ENCODE results near the gene SCMH1.

Gene SCMH1

GRCh38 chr1:40998668-40999067 is 243.4 kb downstream of the SCMH1 start:
- no peak for DNase-seq (ENCODE audit: low read depth)

DNA sequence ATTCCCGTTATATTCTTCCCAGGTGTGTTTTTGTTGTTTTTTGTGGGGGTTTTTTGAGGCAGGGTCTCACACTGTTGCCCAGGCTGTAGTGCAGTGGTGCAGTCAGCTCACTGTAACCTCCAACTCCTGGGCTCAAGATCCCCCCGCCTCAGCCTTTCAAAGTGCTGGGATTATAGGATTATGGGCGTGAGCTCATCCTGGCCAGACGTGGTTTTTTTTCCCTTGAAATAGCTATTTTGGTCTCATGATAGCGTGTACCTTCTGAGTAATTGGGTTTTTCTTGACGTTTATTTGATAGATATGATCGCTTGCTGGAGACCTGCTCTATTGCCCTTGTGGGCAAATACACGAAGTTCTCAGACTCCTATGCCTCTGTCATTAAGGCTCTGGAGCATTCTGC is 245.0 kb downstream of the SCMH1 start:
- DNase-seq (ENCODE audit: low read depth), result no peak

- DNase-seq (ENCODE audit: low read depth), result no peak
These were observed 253.0 kb downstream of the SCMH1 start for GRCh38 chr1:40989066-40989465.

DNA sequence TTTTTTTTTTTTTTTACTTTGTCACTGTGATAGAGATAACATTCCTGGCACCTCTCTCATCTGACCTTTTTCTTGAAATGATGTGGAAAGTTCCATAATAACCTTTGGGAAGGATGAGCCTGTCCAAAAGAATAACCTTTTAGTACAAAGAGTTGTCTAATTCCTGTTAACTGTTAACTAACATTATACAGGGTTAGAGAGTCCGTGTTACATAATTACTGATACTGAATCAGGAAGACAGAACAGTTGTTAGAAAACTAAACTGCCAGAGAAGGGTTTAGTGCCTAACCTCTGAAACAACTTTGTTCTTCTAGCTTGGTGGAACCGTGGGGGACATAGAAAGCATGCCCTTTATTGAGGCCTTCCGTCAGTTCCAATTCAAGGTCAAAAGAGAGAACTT is 253.8 kb downstream of the SCMH1 start:
- no peak for DNase-seq (ENCODE audit: low read depth)

DNA sequence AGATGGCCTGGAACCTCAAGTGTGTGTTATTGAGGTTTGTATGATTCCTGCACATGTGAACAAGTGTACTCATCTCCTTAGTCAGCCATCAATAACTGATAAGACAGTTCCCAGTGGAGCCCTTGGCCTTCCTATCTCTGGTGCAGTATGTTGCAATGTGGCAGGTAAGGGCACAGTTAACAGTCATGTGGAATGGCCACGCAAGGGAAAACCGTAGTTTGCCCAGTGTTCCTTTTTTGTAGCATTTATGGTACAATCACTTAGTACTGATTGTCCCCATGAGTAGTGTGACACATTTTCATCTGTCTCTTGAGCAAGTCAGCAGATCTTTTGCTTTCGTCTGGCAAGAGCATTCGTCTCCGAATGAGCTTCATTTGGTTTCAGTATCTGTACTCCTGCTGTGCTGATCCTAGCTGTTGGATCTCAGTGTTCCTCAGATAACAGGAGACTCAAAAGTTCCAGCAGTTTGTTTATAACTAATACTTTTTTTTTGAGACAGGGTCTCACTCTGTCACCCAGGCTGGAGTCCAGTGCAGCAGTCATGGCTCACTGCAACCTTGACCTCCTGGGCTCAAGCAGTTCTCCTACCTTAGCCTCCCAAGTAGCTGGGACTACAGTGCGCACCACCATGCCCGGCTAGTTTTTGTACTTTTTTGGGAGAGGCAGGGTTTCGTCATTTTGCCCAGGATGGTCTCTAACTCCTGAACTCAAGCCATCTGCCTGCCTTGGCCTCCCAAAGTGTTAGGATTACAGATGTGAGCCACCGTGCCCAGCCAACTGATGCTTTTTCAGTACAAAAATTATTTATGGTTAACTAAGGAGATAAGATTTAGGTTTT is 254.4 kb downstream of the SCMH1 start:
- no peak for DNase-seq (ENCODE audit: low read depth)

GRCh38 chr1:40986956-40987355 is 255.2 kb downstream of the SCMH1 start:
- no peak for DNase-seq (ENCODE audit: low read depth)

GRCh38 chr1:40986328-40986783 is 255.8 kb downstream of the SCMH1 start:
- no peak for DNase-seq (ENCODE audit: low read depth)

DNA sequence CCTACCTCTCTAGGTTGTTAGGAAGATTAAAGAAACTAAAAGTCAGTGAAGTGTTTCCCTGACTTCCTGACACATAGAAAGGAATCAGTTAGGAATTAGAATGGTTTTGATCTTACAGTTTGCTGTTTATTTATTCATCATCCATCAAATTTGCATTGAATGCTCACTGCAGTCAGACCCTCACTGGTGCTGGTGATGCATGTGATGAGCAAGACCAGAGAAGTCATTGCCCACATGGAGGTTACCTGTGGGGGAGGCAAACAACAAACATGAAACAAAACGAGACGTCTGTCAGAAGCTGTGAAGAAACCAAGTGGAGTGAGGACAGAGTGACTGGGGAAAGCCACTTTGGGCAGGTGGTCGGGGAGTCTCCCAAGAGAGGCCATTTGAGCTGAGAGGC is 256.2 kb downstream of the SCMH1 start:
- no peak for DNase-seq (ENCODE audit: low read depth)

GRCh38 chr1:40985161-40985560 is 256.9 kb downstream of the SCMH1 start:
- no peak for DNase-seq (ENCODE audit: low read depth)

DNA sequence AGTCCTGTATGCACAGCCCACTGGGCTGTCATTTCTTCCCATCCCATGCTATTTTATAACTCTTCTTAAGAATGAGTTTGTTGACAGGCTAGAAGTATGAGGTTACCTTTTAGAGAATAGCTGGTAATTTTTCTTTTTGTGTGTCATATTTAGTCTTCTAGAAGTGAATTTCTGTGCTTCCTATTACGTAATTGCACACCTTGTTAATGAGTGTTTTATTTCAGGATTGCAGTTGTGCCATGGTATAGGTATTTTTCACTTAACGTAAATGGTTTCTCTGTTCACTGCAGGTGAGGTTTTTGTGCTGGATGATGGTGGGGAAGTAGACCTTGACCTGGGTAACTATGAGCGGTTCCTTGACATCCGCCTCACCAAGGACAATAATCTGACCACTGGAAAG is 257.6 kb downstream of the SCMH1 start:
- DNase-seq (ENCODE audit: low read depth), result no peak

DNA sequence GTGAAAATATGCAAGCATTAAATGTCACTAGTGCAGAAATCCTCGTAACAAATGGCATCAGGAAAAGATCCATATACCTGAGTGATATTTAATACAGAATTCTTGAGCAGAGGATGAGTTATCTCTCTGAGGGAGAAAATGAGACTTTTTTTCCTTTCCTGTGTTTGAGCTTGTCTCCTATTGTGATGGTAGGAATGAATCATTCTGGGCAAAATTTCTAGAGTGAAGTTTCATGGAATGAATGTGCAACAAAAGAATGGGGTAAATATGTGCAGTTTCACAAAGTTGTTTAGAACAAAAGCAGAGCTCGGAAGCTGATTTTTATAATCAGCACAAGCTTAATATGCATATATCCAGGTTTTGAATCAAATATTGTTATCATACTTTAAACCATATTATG is 258.0 kb downstream of the SCMH1 start:
- DNase-seq (ENCODE audit: low read depth), result no peak

DNA sequence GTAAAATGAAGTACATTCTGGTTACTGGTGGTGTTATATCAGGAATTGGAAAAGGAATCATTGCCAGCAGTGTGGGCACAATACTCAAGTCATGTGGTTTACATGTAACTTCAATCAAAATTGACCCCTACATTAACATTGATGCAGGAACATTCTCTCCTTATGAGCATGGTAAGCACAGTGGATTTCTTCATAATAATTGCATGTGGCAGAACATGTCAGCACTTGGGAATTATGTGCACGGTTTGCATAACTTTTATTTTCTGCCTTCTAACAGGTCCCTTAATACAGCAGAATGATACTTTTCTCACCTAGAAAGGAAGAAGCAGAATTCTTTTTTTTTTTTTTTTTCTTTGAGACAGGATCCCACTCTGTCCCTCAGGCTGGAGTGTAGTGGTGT is 258.8 kb downstream of the SCMH1 start:
- no peak for DNase-seq (ENCODE audit: low read depth)

DNA sequence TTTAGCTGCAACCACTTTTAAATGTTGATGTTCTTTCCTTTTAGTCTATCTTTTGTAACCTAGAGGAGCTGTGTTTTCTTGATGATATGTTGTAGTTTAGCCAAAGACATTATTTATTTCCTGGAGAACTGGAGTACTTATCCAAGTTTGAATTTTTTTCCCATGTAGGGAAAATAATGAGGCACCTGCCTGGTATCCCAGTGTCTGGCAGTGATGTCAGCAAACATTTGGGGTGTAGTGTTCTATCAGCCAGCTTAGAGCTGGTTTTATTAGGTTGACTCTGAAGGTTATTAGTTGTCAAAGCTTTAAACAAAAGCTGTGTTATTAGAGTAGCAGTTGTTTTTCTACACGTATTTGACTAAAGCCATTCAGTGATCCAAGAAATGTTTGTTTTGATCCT is 259.4 kb downstream of the SCMH1 start:
- DNase-seq (ENCODE audit: low read depth), result no peak

- DNase-seq (ENCODE audit: low read depth), result no peak
These were observed 260.2 kb downstream of the SCMH1 start for GRCh38 chr1:40981691-40982448.

DNA sequence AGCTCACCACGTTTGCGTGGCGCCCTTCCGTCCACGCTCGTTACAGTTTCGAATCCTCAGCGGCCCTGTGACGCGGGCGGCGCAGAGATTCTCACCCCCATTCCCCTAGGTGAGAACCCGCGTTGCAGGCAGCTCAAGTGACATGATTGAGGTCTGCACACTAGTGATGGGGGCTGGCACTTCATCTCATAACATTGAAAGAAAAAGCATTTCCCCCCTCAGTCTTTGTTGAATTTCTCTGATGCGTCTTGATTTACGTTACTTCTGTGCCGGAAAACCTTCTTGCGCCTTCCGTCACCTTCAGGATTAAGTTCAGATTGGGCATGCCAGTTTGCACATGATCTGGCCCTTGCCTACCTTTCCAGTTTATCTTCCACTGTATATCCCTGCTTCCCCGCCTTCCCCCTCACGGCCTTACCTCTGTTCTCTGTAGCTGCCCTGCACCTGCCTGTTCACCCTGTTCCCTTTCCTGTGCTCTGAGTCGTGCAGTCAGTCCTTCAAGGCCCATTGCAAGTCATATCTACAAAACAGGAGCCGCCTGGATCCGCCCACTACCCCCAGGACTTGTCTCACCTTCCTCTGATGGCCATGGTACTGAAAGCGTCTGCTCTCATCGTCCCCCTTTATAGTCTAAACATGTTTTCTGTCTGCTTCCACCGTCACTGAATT is 261.5 kb downstream of the SCMH1 start:
- peak; percentile 25 for DNase-seq (ENCODE audit: low read depth)

DNA sequence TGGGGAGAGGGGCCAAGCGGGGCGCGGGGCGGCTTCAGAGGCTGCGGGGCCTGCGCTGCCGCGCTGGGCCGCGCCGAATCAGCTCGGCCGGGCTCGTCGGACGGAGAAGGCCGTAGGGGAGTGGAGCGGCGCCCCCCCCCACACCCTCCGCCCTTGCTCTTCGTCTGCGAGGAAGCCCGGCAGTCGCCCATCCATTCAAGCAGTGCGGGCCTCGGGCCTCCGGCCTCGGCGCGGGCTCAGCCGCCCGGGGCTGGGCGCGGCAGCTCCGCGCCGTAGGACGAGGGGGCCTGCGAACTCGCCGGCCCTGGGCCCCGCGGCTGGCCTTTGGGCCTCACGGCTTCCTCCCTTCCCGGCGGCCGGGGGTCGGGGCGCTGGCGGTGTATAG is 262.0 kb downstream of the SCMH1 start:
- DNase-seq (ENCODE audit: low read depth), result no peak

DNA sequence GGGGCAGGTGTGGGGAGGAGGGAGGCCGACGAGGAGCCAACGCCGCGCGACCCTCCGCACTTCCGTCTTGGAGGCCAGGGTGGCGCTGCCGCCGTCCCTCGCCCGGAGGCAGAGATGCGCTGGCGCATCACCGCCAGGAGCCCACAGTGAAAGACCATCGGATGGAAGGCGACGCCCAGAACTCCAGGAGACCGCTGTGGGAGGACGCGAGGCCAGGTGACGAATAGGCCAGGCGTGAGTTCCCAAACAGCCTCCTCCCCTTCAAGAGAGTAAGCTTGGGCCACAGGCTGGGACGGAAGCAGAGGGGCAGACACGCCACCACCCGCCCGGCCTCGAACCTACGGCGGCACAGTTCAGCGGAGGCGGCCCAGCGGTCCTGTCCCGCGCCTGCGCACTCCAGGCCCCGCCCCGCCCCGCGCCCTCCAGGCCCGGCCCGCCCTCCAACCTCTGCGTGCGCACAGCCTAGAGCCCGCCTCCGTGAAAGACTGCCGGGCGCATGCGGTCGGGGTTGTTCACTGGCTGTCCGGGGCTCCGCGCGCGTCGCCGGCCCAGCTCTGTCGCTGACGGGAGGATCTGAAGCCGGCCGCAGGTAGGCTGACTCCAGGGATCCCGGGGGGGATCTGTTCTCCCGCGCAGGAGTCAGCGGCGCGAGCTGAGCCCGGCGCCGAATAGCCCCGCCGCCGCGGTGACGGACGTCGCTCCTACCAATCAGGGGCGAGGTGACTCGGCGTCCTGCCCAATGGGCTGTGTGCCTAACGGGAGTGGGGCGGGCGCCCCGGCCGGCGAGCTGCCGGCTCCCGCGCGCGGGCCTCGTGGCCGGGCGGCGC is 262.7 kb downstream of the SCMH1 start, which contains the start of gene CTPS1:
Gene CTPS1 (plus strand): TSS at position 456 of the 827 bp plus-strand sequence. CDS start 3,595 bp downstream, outside the sequence.
- DNase-seq (ENCODE audit: low read depth), result peak; percentile 91

DNA sequence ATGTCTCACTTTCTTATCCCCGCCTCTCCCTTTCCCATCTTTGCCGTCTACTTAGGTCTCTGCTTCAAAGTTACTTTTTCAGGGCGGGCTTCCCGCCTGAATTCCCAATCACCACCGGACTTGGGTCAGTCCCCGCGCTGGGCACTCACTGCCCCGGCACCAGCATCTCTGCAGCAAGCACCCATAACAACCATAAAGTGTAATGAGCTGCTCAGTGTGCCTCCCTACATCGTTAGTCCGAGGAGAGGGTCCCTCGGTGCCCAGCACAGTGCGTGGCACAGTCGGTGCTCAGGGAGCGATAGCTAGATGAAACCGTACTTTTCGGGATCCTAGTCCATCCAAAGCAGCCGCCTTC is 263.2 kb downstream of the SCMH1 start:
- no peak for DNase-seq (ENCODE audit: low read depth)

GRCh38 chr1:40977716-40978115 is 264.4 kb downstream of the SCMH1 start:
- DNase-seq (ENCODE audit: low read depth), result no peak

Data from T follicular helper cell (primary cell).